H9 (cell line): ENCODE results near the gene GDPD2. TPM values are rescaled to one million over a fixed set of nuclear protein-coding genes. Genes with fewer than 3 reads are reported as not detected.
A peak's percentile ranks its signal among the peaks of the same experiment; 100 is the strongest.

Experiments used
- DNase-seq: peaks from one replicate; pipeline ENCODE4 v3.0.0-alpha.2; 2017
- H2AFZ ChIP-seq: one replicate; pipeline ENCODE4 v1.6.1; 2013; ENCODE audit warnings: mild to moderate bottlenecking, low read length, control low read depth, moderate library complexity
- H2AK5ac ChIP-seq: 2 replicates; pipeline ENCODE4 v1.6.1; 2013; ENCODE audit warnings: low read length, control low read depth, mixed read lengths; ENCODE audit not compliant: insufficient read length
- H2BK120ac ChIP-seq: one replicate; pipeline ENCODE4 v1.6.1; 2013; ENCODE audit warnings: low read depth, mild to moderate bottlenecking, low read length, control low read depth, inconsistent platforms; ENCODE audit not compliant: poor library complexity, severe bottlenecking
- H2BK12ac ChIP-seq: 2 replicates; pipeline ENCODE4 v1.6.1; 2013; ENCODE audit warnings: low read length, control low read depth, mixed read lengths, low read depth; ENCODE audit not compliant: insufficient read length
- H2BK15ac ChIP-seq: 2 replicates; pipeline ENCODE4 v1.6.1; 2013; ENCODE audit warnings: low read depth, low read length, control low read depth
- H2BK20ac ChIP-seq: one replicate; pipeline ENCODE4 v1.6.1; 2013; ENCODE audit warnings: low read depth, mild to moderate bottlenecking, low read length, control low read depth, inconsistent platforms; ENCODE audit not compliant: poor library complexity, severe bottlenecking
- H2BK5ac ChIP-seq: 2 replicates; pipeline ENCODE4 v1.6.1; 2013; ENCODE audit warnings: low read length, control low read depth, mixed read lengths; ENCODE audit not compliant: insufficient read length
- H3K14ac ChIP-seq: 2 replicates; pipeline ENCODE4 v1.6.1; 2013; ENCODE audit warnings: low read length, control low read depth; ENCODE audit not compliant: insufficient read depth
- H3K18ac ChIP-seq: 2 replicates; pipeline ENCODE4 v1.6.1; 2013; ENCODE audit warnings: low read depth, mild to moderate bottlenecking, mixed read lengths, low read length, control low read depth; ENCODE audit not compliant: insufficient read length
- H3K23ac ChIP-seq: 2 replicates; pipeline ENCODE4 v1.6.1; 2013; ENCODE audit warnings: low read length, control low read depth, mixed read lengths, low read depth; ENCODE audit not compliant: insufficient read length
- H3K23me2 ChIP-seq: 2 replicates; pipeline ENCODE4 v1.6.1; 2013; ENCODE audit warnings: low read depth, mild to moderate bottlenecking, mixed read lengths, low read length, control low read depth; ENCODE audit not compliant: insufficient read length, poor library complexity, severe bottlenecking
- H3K27ac ChIP-seq: 2 replicates; pipeline ENCODE4 v1.5.1; 2013; ENCODE audit warnings: low read length, control low read depth, mixed read lengths, low read depth; ENCODE audit not compliant: insufficient read length
- H3K27me3 ChIP-seq: 2 replicates; pipeline ENCODE4 v1.6.1; 2013; ENCODE audit warnings: low read length, control low read depth, inconsistent platforms; ENCODE audit not compliant: insufficient read depth
- H3K4ac ChIP-seq: 2 replicates; pipeline ENCODE4 v1.6.1; 2013; ENCODE audit warnings: low read depth, mild to moderate bottlenecking, control low read depth, inconsistent platforms, low read length, moderate library complexity
- H3K4me1 ChIP-seq: 2 replicates; pipeline ENCODE4 v1.6.1; 2013; ENCODE audit warnings: low read length, control low read depth, inconsistent platforms; ENCODE audit not compliant: insufficient read depth
- H3K4me2 ChIP-seq: 2 replicates; pipeline ENCODE4 v1.6.1; 2013; ENCODE audit warnings: low read length, control low read depth, mixed read lengths; ENCODE audit not compliant: insufficient read length, insufficient read depth
- H3K56ac ChIP-seq: 2 replicates; pipeline ENCODE4 v1.6.1; 2013; ENCODE audit warnings: low read depth, mild to moderate bottlenecking, mixed read lengths, low read length, control low read depth; ENCODE audit not compliant: insufficient read length
- H3K79me1 ChIP-seq: 2 replicates; pipeline ENCODE4 v1.6.1; 2013; ENCODE audit warnings: low read depth, mild to moderate bottlenecking, moderate library complexity, low read length, control low read depth, inconsistent platforms; ENCODE audit not compliant: insufficient read depth, poor library complexity, severe bottlenecking
- H3K79me2 ChIP-seq: 2 replicates; pipeline ENCODE4 v1.6.1; 2013; ENCODE audit warnings: low read length, control low read depth, inconsistent platforms; ENCODE audit not compliant: insufficient read depth
- H3K9ac ChIP-seq: 2 replicates; pipeline ENCODE4 v1.6.1; 2013; ENCODE audit warnings: low read length, control low read depth, mixed read lengths; ENCODE audit not compliant: insufficient read length; ENCODE audit errors: extremely low read depth
- H3K9me3 ChIP-seq: one replicate; pipeline ENCODE4 v1.6.1; 2013; ENCODE audit warnings: low read depth, low read length, inconsistent platforms; ENCODE audit not compliant: control insufficient read depth
- H3T11ph ChIP-seq: one replicate; pipeline ENCODE4 v1.6.1; 2013; ENCODE audit warnings: mild to moderate bottlenecking, low read length, control low read depth, inconsistent platforms
- H4K20me1 ChIP-seq: one replicate; pipeline ENCODE4 v1.6.1; 2013; ENCODE audit not compliant: control insufficient read depth, insufficient read length, insufficient read depth
- H4K5ac ChIP-seq: 2 replicates; pipeline ENCODE4 v1.6.1; 2013; ENCODE audit warnings: low read depth, mild to moderate bottlenecking, mixed read lengths, low read length, control low read depth; ENCODE audit not compliant: insufficient read length
- H4K8ac ChIP-seq: replicated peaks from 2 replicates; pipeline ENCODE4 v1.6.1; 2013; ENCODE audit warnings: low read length, control low read depth, mixed read lengths, low read depth; ENCODE audit not compliant: insufficient read length
- H4K91ac ChIP-seq: 2 replicates; pipeline ENCODE4 v1.6.1; 2013; ENCODE audit warnings: low read depth, mild to moderate bottlenecking, moderate library complexity, mixed read lengths, low read length, control low read depth; ENCODE audit not compliant: insufficient read length
- H3K27ac Mint-ChIP-seq, 3 experiments: 2 replicates in 2 of 3; 3 replicates in 1 of 3; pipeline ENCODE4 v1.8.0; 2020 to 2021; ENCODE audit warnings: mixed read lengths in 3 of 3, mild to moderate bottlenecking in 1 of 3, moderate library complexity in 1 of 3
- H3K27me3 Mint-ChIP-seq: 2 replicates; pipeline ENCODE4 v1.8.0; 2021; ENCODE audit warnings: low read depth, mild to moderate bottlenecking, moderate library complexity, mixed read lengths
- H3K36me3 Mint-ChIP-seq, 3 experiments: 2 replicates in 2 of 3; 3 replicates in 1 of 3; pipeline ENCODE4 v1.8.0; 2020 to 2021; ENCODE audit warnings: low read depth in 3 of 3, mixed read lengths in 3 of 3; ENCODE audit not compliant: insufficient read depth in 1 of 3
- H3K4me1 Mint-ChIP-seq, 2 experiments: 2 replicates each; pipeline ENCODE4 v1.8.0; 2020; ENCODE audit warnings: mixed read lengths in 2 of 2
- H3K4me3 Mint-ChIP-seq, 2 experiments: 2 replicates in 1 of 2; 3 replicates in 1 of 2; pipeline ENCODE4 v1.8.0; 2020 to 2021; ENCODE audit warnings: mild to moderate bottlenecking in 2 of 2, mixed read lengths in 2 of 2, moderate library complexity in 1 of 2
- H3K9me3 Mint-ChIP-seq, 2 experiments: 2 replicates in 1 of 2; 3 replicates in 1 of 2; pipeline ENCODE4 v1.8.0; 2020; ENCODE audit warnings: mild to moderate bottlenecking in 2 of 2, mixed read lengths in 2 of 2, moderate library complexity in 1 of 2
- CTCF ChIP-seq: fragments of 200-600 bp; sonication (generic); conservative IDR thresholded peaks from 3 replicates; pipeline ENCODE4 v1.8.0; 2021; ENCODE audit warnings: antibody characterized with exemption, mild to moderate bottlenecking
- WGBS: extraction: QIAGEN DNeasy Blood & Tissue Kit; methylation state at CpG from one replicate; pipeline ENCODE4 v1.1.7; 2013; ENCODE audit warnings: missing lambda C conversion rate, low lambda C conversion rate, mixed read lengths; ENCODE audit not compliant: insufficient read length; ENCODE audit errors: extremely low coverage; 5-methylcytosine and 5-hydroxymethylcytosine counted together
- total RNA-seq: library from RNA; stranded (reverse); gene quantifications from 2 replicates; pipeline ENCODE4 v1.2.1, GENCODE V29; 2021

Gene GDPD2
- total RNA-seq, 1 experiment from 2014 or later = 13.9 TPM

- H2AK5ac ChIP-seq = no peak overlapping the region
- no peaks in the 10 kb centered on the region for H3K23me2 ChIP-seq
- no peaks in the 10 kb centered on the region for H3K27me3 ChIP-seq
- no peak overlapping the region for H2BK20ac ChIP-seq
- no peak overlapping the region for H3K23ac ChIP-seq
- DNase-seq = peak; percentile 43
- H2BK15ac ChIP-seq = no peak overlapping the region
- Mint-ChIP-seq H3K27me3 (no peaks in the 10 kb centered on the region), H3K27ac (peak overlapping the region; percentile 85 to 96 (median 94); a peak in 6 of 7 replicates), H3K36me3 (peaks cover 7 to 34% (median 27%) of the 10 kb centered on the region in 3 experiments), H3K9me3 (peaks cover 62 to 73% of the 10 kb centered on the region in 2 experiments), H3K4me1 (peaks cover 75 to 86% of the 10 kb centered on the region in 2 experiments), H3K4me3 (peak overlapping the region; percentile 7 to 36; a peak in 1 of 5 replicates)
- no CpG with 5 or more reads among the region's 5 CpGs for WGBS
- H3K27ac ChIP-seq = no peak overlapping the region
- H3K4me2 ChIP-seq = no peak overlapping the region
- no peak for TF ChIP-seq CTCF
- H4K91ac ChIP-seq = no peak overlapping the region
- H4K5ac ChIP-seq = no peak overlapping the region
- no peak overlapping the region for H3K56ac ChIP-seq
- no peak overlapping the region for H3K9ac ChIP-seq
- H2BK120ac ChIP-seq = no peak overlapping the region
- peaks cover 2% of the 10 kb centered on the region; the same call in 1 of the 2 replicates for H3K79me2 ChIP-seq
- H4K20me1 ChIP-seq = no peaks in the 10 kb centered on the region
- no peak overlapping the region for H3K4ac ChIP-seq
- peaks cover 14% of the 10 kb centered on the region; the same call in 1 of the 2 replicates for H3K4me1 ChIP-seq
- H3K79me1 ChIP-seq = peaks cover 4% of the 10 kb centered on the region
- no peak overlapping the region for H3T11ph ChIP-seq
- H2BK5ac ChIP-seq = no peak overlapping the region
- no peak overlapping the region for H4K8ac ChIP-seq
- H3K9me3 ChIP-seq = peaks cover 23% of the 10 kb centered on the region
- H2AFZ ChIP-seq = no peak overlapping the region
- H3K18ac ChIP-seq = no peak overlapping the region
- H2BK12ac ChIP-seq = no peak overlapping the region
- no peak overlapping the region for H3K14ac ChIP-seq
Observed at GRCh38 chrX:70476166-70476933, 53.2 kb downstream of the GDPD2 start.
